ENCODE results near the gene RC3H1. TPM values are rescaled to one million over a fixed set of nuclear protein-coding genes. Genes with fewer than 3 reads are reported as not detected.

RC3H1 gene
- total and polyA plus RNA-seq, 8 donors, result 2.9 to 49.0 (median 11.2) TPM

DNA sequence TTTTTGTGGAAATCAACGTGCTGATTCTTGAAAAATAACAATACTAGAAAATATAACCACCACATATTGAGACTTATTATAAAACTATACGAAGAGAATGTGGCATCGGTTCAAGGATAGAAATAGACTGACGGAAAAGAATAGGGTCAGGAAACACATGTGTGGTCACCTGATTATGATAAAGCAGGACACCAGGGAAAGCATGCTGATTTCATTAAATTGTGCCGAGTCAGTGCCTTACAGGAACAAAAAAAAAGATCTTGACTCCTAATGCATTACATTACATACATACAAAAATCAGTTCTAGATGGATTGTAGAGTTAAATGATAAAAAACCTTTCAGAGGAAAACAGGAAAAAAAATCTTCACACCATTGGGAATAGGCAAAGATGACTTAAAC is 61.5 kb downstream of the RC3H1 start:
- WGBS, 5 donors, result 69 to 87% (median 75%) methylated on average over 5 of the region's 5 CpGs
- Histone ChIP-seq H3K27me3 (no peaks in the 10 kb centered on the region), H3K4me1 (no peaks in the 10 kb centered on the region), H3K4me3 (no peak overlapping the region), H3K27ac (no peak overlapping the region), H3K36me3 (peaks cover 52 to 100% (median 99%) of the 10 kb centered on the region in 4 donors), H3K9me3 (no peaks in the 10 kb centered on the region)
- TF ChIP-seq EP300 (IDR thresholded peaks at IDR 0.05) (no peak), POLR2AphosphoS5 (IDR thresholded peaks at IDR 0.05) (no peak), POLR2A (IDR thresholded peaks at IDR 0.05) (no peak)
- TF ChIP-seq, protein P1, sequence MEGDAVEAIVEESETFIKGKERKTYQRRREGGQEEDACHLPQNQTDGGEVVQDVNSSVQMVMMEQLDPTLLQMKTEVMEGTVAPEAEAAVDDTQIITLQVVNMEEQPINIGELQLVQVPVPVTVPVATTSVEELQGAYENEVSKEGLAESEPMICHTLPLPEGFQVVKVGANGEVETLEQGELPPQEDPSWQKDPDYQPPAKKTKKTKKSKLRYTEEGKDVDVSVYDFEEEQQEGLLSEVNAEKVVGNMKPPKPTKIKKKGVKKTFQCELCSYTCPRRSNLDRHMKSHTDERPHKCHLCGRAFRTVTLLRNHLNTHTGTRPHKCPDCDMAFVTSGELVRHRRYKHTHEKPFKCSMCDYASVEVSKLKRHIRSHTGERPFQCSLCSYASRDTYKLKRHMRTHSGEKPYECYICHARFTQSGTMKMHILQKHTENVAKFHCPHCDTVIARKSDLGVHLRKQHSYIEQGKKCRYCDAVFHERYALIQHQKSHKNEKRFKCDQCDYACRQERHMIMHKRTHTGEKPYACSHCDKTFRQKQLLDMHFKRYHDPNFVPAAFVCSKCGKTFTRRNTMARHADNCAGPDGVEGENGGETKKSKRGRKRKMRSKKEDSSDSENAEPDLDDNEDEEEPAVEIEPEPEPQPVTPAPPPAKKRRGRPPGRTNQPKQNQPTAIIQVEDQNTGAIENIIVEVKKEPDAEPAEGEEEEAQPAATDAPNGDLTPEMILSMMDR (IDR thresholded peaks at IDR 0.05), result no peak
- intact Hi-C loops (cut with DNase I; ENCODE audit: low total_unique reads), result no loop called here
- peak in 1 of 2 donors; percentile 3 for DNase-seq

DNA sequence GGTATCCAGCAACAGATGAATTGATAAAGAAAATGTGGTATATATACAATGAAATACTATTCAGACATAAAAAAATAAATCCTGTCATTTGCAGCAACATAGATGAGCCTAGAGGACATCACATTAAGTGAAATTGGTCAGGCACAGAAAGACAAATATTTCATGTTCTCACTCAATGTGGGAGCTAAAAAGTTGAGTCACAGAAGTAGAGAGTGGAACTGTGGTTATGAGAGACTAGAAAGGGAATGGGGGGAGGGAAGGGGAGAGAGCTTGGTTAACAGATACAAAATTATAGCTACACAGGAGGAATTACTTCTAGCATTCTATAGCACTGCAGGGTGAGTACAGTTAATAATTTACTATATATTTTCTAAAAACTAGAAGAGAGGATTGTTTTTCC is 68.0 kb downstream of the RC3H1 start:
- H3K4me3 ChIP-seq, result no peak overlapping the region
- no peaks in the 10 kb centered on the region for H3K4me1 ChIP-seq
- TF ChIP-seq, protein P1 (IDR thresholded peaks at IDR 0.05), result no peak
- TF ChIP-seq POLR2AphosphoS5 (IDR thresholded peaks at IDR 0.05) (no peak), POLR2A (IDR thresholded peaks at IDR 0.05) (no peak), EP300 (IDR thresholded peaks at IDR 0.05) (no peak)
- no peak for DNase-seq
- no peak overlapping the region for H3K27ac ChIP-seq
- no peaks in the 10 kb centered on the region for H3K9me3 ChIP-seq
- H3K27me3 ChIP-seq, result no peaks in the 10 kb centered on the region
- H3K36me3 ChIP-seq, result peaks cover 50 to 94% (median 91%) of the 10 kb centered on the region in 4 donors
- intact Hi-C loops (cut with DNase I; ENCODE audit: low total_unique reads), result no loop called here

DNA sequence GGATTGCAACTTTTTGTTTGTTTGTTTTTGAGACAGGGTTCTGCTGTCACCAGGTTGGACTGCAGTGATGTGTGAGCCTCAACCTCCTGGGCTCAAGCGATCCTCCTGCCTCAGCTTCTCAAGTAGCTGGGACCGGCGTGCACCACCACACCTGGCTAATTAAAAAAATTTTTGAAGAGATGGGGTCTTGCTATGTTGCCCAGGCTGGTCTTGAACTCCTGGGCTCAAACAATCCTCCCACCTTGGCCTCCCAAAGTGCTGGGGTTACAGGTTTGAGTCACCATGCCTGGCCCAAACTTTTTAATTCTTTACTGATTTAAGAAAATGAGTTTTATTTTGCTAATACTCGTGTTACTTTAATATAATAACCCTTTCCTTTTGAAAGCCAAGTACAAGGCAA is 73.6 kb downstream of the RC3H1 start:
- no peaks in the 10 kb centered on the region for H3K27me3 ChIP-seq
- TF ChIP-seq EP300 (IDR thresholded peaks at IDR 0.05) (no peak), POLR2AphosphoS5 (IDR thresholded peaks at IDR 0.05) (no peak), POLR2A (IDR thresholded peaks at IDR 0.05) (no peak)
- TF ChIP-seq, protein P1 (IDR thresholded peaks at IDR 0.05), result no peak
- no peak for DNase-seq
- H3K36me3 ChIP-seq, result peaks cover 72 to 94% (median 92%) of the 10 kb centered on the region in 4 donors
- H3K4me1 ChIP-seq, result no peaks in the 10 kb centered on the region
- no peak overlapping the region for H3K27ac ChIP-seq
- intact Hi-C loops (cut with DNase I; ENCODE audit: low total_unique reads), result no loop called here
- H3K4me3 ChIP-seq, result no peak overlapping the region
- 96 to 99% (median 98%) methylated on average over 4 of the region's 4 CpGs for WGBS, 5 donors
- no peaks in the 10 kb centered on the region for H3K9me3 ChIP-seq

DNA sequence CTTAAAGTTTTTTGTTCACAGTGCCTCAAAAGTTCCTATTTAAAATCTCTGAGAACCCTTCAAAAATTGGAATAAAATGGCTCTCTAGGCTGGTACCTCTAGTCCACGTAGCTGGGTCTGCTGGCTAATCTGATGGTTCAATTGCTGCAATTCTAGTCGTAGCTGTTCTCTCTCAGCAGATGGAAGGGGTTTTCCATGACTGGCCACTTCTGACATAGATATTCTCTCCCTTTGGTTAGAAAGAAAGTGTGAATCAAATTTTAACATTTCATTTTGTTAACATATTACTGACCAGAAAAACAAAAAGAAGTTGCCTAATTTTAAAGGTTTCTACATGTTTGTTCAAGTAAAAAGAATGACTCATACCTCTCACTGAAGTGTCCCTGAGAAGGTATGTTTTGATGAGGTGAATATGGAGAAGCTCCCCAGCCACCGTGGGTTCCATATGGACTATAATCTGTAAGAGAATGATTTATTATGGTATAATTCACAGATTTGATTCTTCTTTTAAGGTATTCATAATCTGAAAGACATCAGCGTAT is 75.7 kb downstream of the RC3H1 start:
- WGBS, 5 donors, result 71 to 90% (median 87%) methylated on average over 4 of the region's 4 CpGs
- no peak for TF ChIP-seq POLR2A (IDR thresholded peaks at IDR 0.05)
- TF ChIP-seq EP300 (IDR thresholded peaks at IDR 0.05), result no peak
- TF ChIP-seq, protein P1 (IDR thresholded peaks at IDR 0.05), result no peak
- no peak for TF ChIP-seq POLR2AphosphoS5 (IDR thresholded peaks at IDR 0.05)
- intact Hi-C loops (cut with DNase I; ENCODE audit: low total_unique reads), result no loop called here
- no peak overlapping the region for H3K27ac ChIP-seq
- no peaks in the 10 kb centered on the region for H3K9me3 ChIP-seq
- peaks cover 69 to 100% (median 100%) of the 10 kb centered on the region in 4 donors for H3K36me3 ChIP-seq
- H3K4me1 ChIP-seq, result no peaks in the 10 kb centered on the region
- no peak overlapping the region for H3K4me3 ChIP-seq
- no peak for DNase-seq
- no peaks in the 10 kb centered on the region for H3K27me3 ChIP-seq

Measured in stomach (tissue), 9 donors.